ENCODE measurements around the gene L1TD1. TPM values are rescaled to one million over a fixed set of nuclear protein-coding genes. Genes with fewer than 3 reads are reported as not detected.
"Not testable (repeated sequence)": the region's sequence is repeated elsewhere in the genome, so short reads cannot be mapped to it uniquely, and the experiment has no call there.

Gene L1TD1
- polyA plus RNA-seq, 4 donors = 0.72 to 1.6 TPM; not detected in 2

DNA sequence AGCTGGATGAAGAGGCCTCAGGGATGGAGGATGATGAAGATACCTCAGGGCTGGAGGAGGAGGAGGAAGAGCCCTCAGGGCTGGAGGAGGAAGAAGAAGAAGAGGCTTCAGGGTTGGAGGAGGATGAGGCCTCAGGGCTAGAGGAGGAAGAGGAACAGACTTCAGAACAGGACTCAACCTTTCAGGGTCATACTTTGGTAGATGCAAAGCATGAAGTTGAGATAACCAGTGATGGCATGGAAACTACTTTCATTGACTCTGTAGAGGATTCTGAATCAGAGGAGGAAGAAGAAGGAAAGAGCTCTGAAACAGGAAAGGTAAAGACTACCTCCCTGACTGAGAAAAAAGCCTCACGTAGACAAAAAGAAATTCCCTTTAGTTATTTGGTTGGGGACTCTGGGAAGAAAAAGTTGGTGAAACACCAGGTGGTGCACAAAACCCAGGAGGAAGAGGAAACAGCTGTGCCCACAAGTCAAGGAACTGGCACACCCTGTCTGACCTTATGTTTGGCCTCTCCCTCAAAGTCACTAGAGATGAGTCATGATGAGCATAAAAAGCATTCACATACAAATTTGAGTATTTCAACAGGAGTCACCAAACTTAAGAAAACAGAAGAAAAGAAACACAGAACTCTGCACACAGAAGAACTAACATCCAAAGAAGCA, 15.4 kb downstream of the L1TD1 start:
- no peak overlapping the region for H3K27ac ChIP-seq (ENCODE audit: low read depth in 1 of 3, low read length in 2 of 3)
- WGBS, 3 donors = 79 to 89% (median 85%) methylated on average over 1 of the region's 1 CpG
- H3K9me3 ChIP-seq (ENCODE audit: control insufficient read depth in 2 of 2, insufficient read depth in 1 of 2, low read depth in 1 of 2, low read length in 1 of 2) = peaks cover 0 to 11% of the 10 kb centered on the region in 2 donors
- H3K4me1 ChIP-seq (ENCODE audit: control insufficient read depth in 3 of 3, insufficient read depth in 2 of 3, low read depth in 1 of 3, low read length in 2 of 3) = no peaks in the 10 kb centered on the region
- peak in 1 of 2 donors; percentile 15 for DNase-seq
- H3K4me3 ChIP-seq (ENCODE audit: low read depth in 1 of 3, low read length in 3 of 3) = no peak overlapping the region
- FAIRE-seq = no peak
- no peaks in the 10 kb centered on the region for H3K27me3 ChIP-seq (ENCODE audit: control insufficient read depth in 3 of 3, insufficient read depth in 3 of 3, low read length in 3 of 3)
- H3K36me3 ChIP-seq (ENCODE audit: control insufficient read depth in 3 of 3, insufficient read depth in 2 of 3, low read depth in 1 of 3, low read length in 3 of 3) = peaks cover 0 to 7% (median 0%) of the 10 kb centered on the region in 3 donors

GRCh38 chr1:62210960-62211359, 16.3 kb downstream of the L1TD1 start:
- Histone ChIP-seq H3K4me1 (ENCODE audit: control insufficient read depth in 3 of 3, insufficient read depth in 2 of 3, low read depth in 1 of 3, low read length in 2 of 3) (no peaks in the 10 kb centered on the region), H3K9me3 (ENCODE audit: control insufficient read depth in 2 of 2, insufficient read depth in 1 of 2, low read depth in 1 of 2, low read length in 1 of 2) (peaks cover 0 to 9% of the 10 kb centered on the region in 2 donors), H3K27ac (ENCODE audit: low read depth in 1 of 3, low read length in 2 of 3) (no peak overlapping the region), H3K4me3 (ENCODE audit: low read depth in 1 of 3, low read length in 3 of 3) (no peak overlapping the region), H3K27me3 (ENCODE audit: control insufficient read depth in 3 of 3, insufficient read depth in 3 of 3, low read length in 3 of 3) (no peaks in the 10 kb centered on the region), H3K36me3 (ENCODE audit: control insufficient read depth in 3 of 3, insufficient read depth in 2 of 3, low read depth in 1 of 3, low read length in 3 of 3) (peaks cover 0 to 5% (median 0%) of the 10 kb centered on the region in 3 donors)
- WGBS, 3 donors = 79 to 94% (median 93%) methylated on average over 1 of the region's 1 CpG
- DNase-seq (no peak), FAIRE-seq (no peak)

- no peak for FAIRE-seq
Measured at GRCh38 chr1:62212411-62212810, 17.8 kb downstream of the L1TD1 start.

DNA sequence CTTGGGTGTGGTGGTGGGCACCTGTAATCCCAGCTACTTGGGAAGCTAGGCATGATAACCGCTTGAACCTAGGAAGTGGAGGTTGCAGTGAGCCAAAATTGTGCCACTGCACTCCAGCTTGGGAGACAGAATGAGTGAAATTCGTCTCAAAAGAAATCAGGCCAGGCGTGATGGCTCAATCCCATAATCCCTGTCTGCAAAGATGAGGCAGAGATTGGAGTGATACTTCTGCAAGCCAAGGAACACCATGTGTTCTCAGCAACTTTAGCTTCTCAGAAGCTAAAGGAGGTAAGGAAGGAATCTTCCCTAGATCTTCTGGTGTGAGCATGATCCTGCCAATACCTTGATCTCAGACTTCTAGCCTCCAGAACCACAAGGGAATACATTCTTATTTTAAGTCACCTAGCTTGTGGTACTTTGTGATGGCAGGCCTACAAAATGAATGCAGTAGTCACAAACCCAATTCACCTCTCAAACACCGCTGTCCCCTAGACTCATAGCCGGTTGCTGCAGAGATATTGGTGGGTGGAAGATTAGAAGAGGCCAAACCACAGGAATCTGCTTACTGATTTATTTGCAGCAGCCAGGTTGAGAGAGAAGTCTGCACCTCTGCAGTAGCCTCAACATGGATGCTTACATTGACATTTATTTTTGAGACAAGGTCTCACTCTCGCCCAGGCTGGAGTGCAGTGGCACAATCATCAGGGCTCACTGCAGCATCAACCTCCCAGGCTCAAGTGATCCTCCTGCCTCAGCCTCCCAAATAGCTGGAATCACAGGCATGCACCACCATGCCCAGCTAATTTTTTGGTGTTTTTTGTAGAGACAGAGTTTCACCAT, 18.6 kb downstream of the L1TD1 start:
- Histone ChIP-seq H3K9me3 (ENCODE audit: control insufficient read depth in 2 of 2, insufficient read depth in 1 of 2, low read depth in 1 of 2, low read length in 1 of 2) (peaks cover 0 to 9% of the 10 kb centered on the region in 2 donors), H3K4me1 (ENCODE audit: control insufficient read depth in 3 of 3, insufficient read depth in 2 of 3, low read depth in 1 of 3, low read length in 2 of 3) (no peaks in the 10 kb centered on the region), H3K27ac (ENCODE audit: low read depth in 1 of 3, low read length in 2 of 3) (no peak overlapping the region), H3K4me3 (ENCODE audit: low read depth in 1 of 3, low read length in 3 of 3) (no peak overlapping the region), H3K27me3 (ENCODE audit: control insufficient read depth in 3 of 3, insufficient read depth in 3 of 3, low read length in 3 of 3) (no peaks in the 10 kb centered on the region), H3K36me3 (ENCODE audit: control insufficient read depth in 3 of 3, insufficient read depth in 2 of 3, low read depth in 1 of 3, low read length in 3 of 3) (peaks cover 0 to 2% (median 0%) of the 10 kb centered on the region in 3 donors)
- WGBS, 3 donors = 62 to 82% (median 76%) methylated on average over 6 of the region's 6 CpGs
- no peak for DNase-seq
- FAIRE-seq = no peak

More at GRCh38 chr1:62212411-62212810, 17.8 kb downstream of the L1TD1 start:
- no peak overlapping the region for H3K27ac ChIP-seq (ENCODE audit: low read depth in 1 of 3, low read length in 2 of 3)
- H3K36me3 ChIP-seq (ENCODE audit: control insufficient read depth in 3 of 3, insufficient read depth in 2 of 3, low read depth in 1 of 3, low read length in 3 of 3) = peaks cover 0 to 5% (median 0%) of the 10 kb centered on the region in 3 donors
- H3K4me1 ChIP-seq (ENCODE audit: control insufficient read depth in 3 of 3, insufficient read depth in 2 of 3, low read depth in 1 of 3, low read length in 2 of 3) = no peaks in the 10 kb centered on the region
- no peak for DNase-seq
- H3K27me3 ChIP-seq (ENCODE audit: control insufficient read depth in 3 of 3, insufficient read depth in 3 of 3, low read length in 3 of 3) = no peaks in the 10 kb centered on the region
- 78 to 90% (median 85%) methylated on average over 6 of the region's 6 CpGs for WGBS, 3 donors
- no peak overlapping the region for H3K4me3 ChIP-seq (ENCODE audit: low read depth in 1 of 3, low read length in 3 of 3)
- peaks cover 0 to 9% of the 10 kb centered on the region in 2 donors for H3K9me3 ChIP-seq (ENCODE audit: control insufficient read depth in 2 of 2, insufficient read depth in 1 of 2, low read depth in 1 of 2, low read length in 1 of 2)

DNA sequence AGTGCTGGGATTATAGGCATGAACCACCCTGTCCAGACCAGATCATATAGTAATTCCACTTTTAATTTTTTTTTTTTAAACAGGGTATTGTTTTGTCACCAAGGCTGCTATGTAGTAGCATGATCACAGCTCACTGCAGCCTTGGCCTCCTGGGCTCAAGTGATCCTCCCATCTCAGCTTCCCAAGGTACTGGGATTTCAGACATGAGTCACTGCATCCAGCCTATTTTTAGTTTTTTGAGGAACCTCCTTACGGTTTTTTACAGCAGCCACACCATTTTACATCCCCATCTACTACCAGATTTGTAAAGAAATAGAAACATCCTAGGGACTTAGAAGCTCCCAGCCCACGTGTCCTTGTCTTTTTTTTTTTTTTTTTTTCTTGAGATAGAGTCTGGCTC, 24.0 kb downstream of the L1TD1 start:
- no peaks in the 10 kb centered on the region for H3K4me1 ChIP-seq (ENCODE audit: control insufficient read depth in 3 of 3, insufficient read depth in 2 of 3, low read depth in 1 of 3, low read length in 2 of 3)
- DNase-seq (no peak), FAIRE-seq (no peak)
- 56 to 83% (median 74%) methylated on average over 2 of the region's 2 CpGs for WGBS, 3 donors
- no peaks in the 10 kb centered on the region for H3K36me3 ChIP-seq (ENCODE audit: control insufficient read depth in 3 of 3, insufficient read depth in 2 of 3, low read depth in 1 of 3, low read length in 3 of 3)
- no peaks in the 10 kb centered on the region for H3K27me3 ChIP-seq (ENCODE audit: control insufficient read depth in 3 of 3, insufficient read depth in 3 of 3, low read length in 3 of 3)
- H3K9me3 ChIP-seq (ENCODE audit: control insufficient read depth in 2 of 2, insufficient read depth in 1 of 2, low read depth in 1 of 2, low read length in 1 of 2) = no peaks in the 10 kb centered on the region
- no peak overlapping the region for H3K4me3 ChIP-seq (ENCODE audit: low read depth in 1 of 3, low read length in 3 of 3)
- H3K27ac ChIP-seq (ENCODE audit: low read depth in 1 of 3, low read length in 2 of 3) = no peak overlapping the region

DNA sequence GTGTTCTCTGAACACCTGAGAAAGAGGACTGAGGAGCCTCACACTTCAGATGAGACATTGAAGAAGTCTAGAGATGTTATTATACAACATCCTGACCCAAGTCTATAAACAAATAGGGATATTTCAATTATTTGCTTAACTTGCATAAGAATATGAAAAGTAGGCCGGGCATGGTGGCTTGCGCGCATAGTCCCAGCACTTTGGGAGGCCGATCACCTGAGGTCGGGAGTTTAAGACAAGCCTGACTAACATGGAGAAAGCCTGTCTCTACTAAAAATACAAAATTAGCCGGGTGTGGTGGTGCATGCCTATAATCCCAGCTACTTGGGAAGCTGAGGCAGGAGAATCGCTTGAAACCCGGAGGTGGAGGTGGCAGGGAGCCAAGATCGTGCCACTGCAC, 25.8 kb downstream of the L1TD1 start:
- H3K4me1 ChIP-seq (ENCODE audit: control insufficient read depth in 3 of 3, insufficient read depth in 2 of 3, low read depth in 1 of 3, low read length in 2 of 3); H3K36me3 ChIP-seq (ENCODE audit: control insufficient read depth in 3 of 3, insufficient read depth in 2 of 3, low read depth in 1 of 3, low read length in 3 of 3); FAIRE-seq; DNase-seq; H3K4me3 ChIP-seq (ENCODE audit: low read depth in 1 of 3, low read length in 3 of 3); H3K9me3 ChIP-seq (ENCODE audit: control insufficient read depth in 2 of 2, insufficient read depth in 1 of 2, low read depth in 1 of 2, low read length in 1 of 2); H3K27ac ChIP-seq (ENCODE audit: low read depth in 1 of 3, low read length in 2 of 3); H3K27me3 ChIP-seq (ENCODE audit: control insufficient read depth in 3 of 3, insufficient read depth in 3 of 3, low read length in 3 of 3): not testable (repeated sequence)
- WGBS, 3 donors = 91 to 95% (median 93%) methylated on average over 9 of the region's 9 CpGs

GRCh38 chr1:62221171-62221570, 26.5 kb downstream of the L1TD1 start:
- no peak overlapping the region for H3K4me3 ChIP-seq (ENCODE audit: low read depth in 1 of 3, low read length in 3 of 3)
- H3K36me3 ChIP-seq (ENCODE audit: control insufficient read depth in 3 of 3, insufficient read depth in 2 of 3, low read depth in 1 of 3, low read length in 3 of 3) = no peaks in the 10 kb centered on the region
- 94 to 100% (median 100%) methylated on average over 1 of the region's 1 CpG for WGBS, 3 donors
- H3K9me3 ChIP-seq (ENCODE audit: control insufficient read depth in 2 of 2, insufficient read depth in 1 of 2, low read depth in 1 of 2, low read length in 1 of 2) = no peaks in the 10 kb centered on the region
- no peaks in the 10 kb centered on the region for H3K4me1 ChIP-seq (ENCODE audit: control insufficient read depth in 3 of 3, insufficient read depth in 2 of 3, low read depth in 1 of 3, low read length in 2 of 3)
- H3K27me3 ChIP-seq (ENCODE audit: control insufficient read depth in 3 of 3, insufficient read depth in 3 of 3, low read length in 3 of 3) = no peaks in the 10 kb centered on the region
- FAIRE-seq (no peak), DNase-seq (no peak)
- H3K27ac ChIP-seq (ENCODE audit: low read depth in 1 of 3, low read length in 2 of 3) = no peak overlapping the region

GRCh38 chr1:62222321-62222720, 27.7 kb downstream of the L1TD1 start:
- Histone ChIP-seq H3K9me3 (ENCODE audit: control insufficient read depth in 2 of 2, insufficient read depth in 1 of 2, low read depth in 1 of 2, low read length in 1 of 2) (no peaks in the 10 kb centered on the region), H3K27me3 (ENCODE audit: control insufficient read depth in 3 of 3, insufficient read depth in 3 of 3, low read length in 3 of 3) (no peaks in the 10 kb centered on the region), H3K4me1 (ENCODE audit: control insufficient read depth in 3 of 3, insufficient read depth in 2 of 3, low read depth in 1 of 3, low read length in 2 of 3) (no peaks in the 10 kb centered on the region), H3K4me3 (ENCODE audit: low read depth in 1 of 3, low read length in 3 of 3) (no peak overlapping the region), H3K36me3 (ENCODE audit: control insufficient read depth in 3 of 3, insufficient read depth in 2 of 3, low read depth in 1 of 3, low read length in 3 of 3) (no peaks in the 10 kb centered on the region), H3K27ac (ENCODE audit: low read depth in 1 of 3, low read length in 2 of 3) (no peak overlapping the region)
- DNase-seq (no peak), FAIRE-seq (no peak)
- 80 to 89% (median 83%) methylated on average over 7 to 9 of the region's 9 CpGs for WGBS, 3 donors
